Stimulated activated CD8-positive, alpha-beta memory T cell treated with anti-CD3 and anti-CD28 coated beads, Interleukin-2, amount 100 ng/mL, for 48 hours (primary cell): Measurements from ENCODE around the gene DRAP1.
"Not testable (repeated sequence)": the region's sequence is repeated elsewhere in the genome, so short reads cannot be mapped to it uniquely, and the experiment has no call there.

ENCODE experiments used
- DNase-seq, 2 donors: peaks; one replicate each; pipeline ENCODE4 v3.0.0-alpha.2; 2020; ENCODE audit warnings: low read depth in 2 of 2

DRAP1 gene

DNA sequence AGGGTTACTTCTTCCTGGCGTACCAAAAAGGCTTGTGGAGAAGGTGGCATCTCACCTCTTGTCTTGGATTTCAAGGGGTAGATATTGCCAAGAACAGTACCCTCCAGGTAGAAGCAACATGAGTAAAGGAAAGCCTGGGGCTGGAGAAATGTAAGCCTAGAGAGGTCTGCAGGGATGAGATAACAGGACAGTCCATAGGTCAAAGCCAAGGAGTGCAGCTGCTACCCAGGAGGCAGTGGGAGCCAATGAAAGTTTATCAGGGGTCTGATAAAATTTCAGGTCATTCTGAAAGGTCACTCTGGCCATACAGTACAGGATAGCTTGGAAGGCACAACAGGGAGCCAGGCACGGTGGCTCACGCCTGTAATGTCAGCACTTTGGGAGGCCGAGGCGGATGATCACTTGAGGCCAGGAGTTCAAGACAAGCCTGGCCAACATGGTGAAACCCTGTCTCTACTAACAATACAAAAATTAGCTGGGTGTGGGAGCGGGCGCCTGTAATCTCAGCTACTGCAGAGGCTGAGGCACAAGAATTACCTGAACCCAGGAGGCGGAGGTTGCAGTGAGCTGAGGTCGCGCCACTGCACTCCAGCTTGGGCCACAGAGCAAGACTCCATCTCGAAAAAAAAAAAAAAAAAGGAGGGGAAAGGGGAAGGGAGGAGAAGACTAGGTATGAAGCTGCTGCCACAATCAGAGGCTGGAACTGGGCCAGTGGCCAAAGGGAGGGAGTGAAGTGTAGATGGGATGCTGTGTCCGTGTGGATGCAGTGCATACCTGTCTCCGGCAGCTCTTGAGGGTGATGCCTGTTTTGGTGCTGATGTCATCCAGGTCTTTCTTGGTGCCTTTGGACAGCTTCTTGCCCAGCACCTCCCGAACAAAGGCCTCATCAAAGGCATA is 32.2 kb upstream of the DRAP1 start:
- no peak for DNase-seq

- DNase-seq, result no peak
Measured at GRCh38 chr11:65887723-65888162, 31.5 kb upstream of the DRAP1 start.

DNA sequence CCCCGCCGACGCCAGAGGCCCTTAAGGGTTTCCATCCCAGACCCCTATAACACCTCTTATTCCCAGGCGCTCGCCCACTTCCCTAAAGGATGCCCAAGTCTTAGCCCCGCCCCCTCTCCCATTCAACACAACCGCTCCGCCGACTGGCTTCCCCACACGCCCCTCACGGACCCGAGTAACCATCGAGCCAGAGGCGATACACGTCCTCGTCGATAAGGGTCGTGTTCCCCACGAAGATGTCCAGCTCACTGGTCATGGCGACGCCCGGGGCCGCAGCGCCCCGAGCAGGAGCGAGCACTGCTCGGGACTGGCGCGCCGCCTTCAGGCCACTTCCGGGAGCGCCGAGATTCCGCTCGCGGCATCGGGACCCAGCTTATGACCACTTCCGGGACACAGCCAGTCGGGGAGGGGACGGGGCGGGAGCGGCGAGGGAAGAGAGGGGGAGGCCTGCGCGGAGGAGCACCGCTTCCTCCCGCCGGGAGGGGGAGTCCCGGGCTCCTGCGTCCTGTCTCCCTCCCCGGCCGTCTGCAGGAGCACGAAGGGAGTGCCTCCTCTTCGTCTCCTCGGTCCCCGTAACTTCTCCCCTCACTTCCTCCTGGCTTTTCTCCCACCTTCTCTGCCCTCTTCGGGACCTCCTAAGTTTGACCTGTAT is 30.9 kb upstream of the DRAP1 start, which contains the start of gene FIBP:
FIBP (minus strand) TSS at position 309 of the 652 bp plus-strand sequence; CDS start at position 256, 53 bp downstream.
- peak; percentile 95 to 97 for DNase-seq

DNA sequence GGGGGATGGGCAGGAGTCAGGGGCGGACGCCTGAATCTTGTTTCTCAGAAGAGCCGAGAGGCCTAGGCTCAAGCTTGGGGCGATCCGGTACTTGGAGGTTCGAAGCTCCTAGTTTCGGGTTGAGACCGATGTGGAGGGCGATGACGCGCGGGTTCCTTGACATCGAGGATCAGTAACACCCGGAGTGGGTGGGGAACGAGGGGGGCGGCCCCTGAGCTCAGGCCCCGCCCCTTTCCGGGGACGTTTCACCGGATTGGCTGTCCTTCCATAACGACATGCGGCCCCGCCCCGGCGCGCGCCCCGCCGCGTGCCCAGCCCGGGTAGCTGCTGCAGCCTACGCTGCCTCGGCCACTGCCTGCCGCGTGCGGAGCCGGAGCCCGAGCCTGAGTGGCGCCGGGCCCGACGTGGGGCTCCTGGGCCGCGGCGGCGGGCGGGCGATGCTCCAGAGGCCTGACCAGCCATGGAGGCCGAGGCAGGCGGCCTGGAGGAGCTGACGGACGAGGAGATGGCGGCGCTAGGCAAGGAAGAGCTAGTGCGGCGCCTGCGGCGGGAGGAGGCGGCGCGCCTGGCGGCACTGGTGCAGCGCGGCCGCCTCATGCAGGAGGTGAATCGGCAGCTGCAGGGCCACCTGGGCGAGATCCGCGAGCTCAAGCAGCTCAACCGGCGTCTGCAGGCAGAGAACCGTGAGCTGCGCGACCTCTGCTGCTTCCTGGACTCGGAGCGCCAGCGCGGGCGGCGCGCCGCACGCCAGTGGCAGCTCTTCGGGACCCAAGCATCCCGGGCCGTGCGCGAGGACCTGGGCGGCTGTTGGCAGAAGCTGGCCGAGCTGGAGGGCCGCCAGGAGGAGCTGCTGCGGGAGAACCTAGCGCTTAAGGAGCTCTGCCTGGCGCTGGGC is 28.7 kb upstream of the DRAP1 start, which contains the start of gene CCDC85B:
CCDC85B (plus strand) TSS at position 350 of the 895 bp plus-strand sequence; CDS start at position 461, 111 bp downstream.
- DNase-seq, result peak; percentile 99

- DNase-seq, result no peak
Measured at GRCh38 chr11:65891219-65892136, 27.7 kb upstream of the DRAP1 start.

GRCh38 chr11:65892137-65892540 is 27.1 kb upstream of the DRAP1 start:
- not testable (repeated sequence) for DNase-seq

GRCh38 chr11:65892661-65893317 is 26.4 kb upstream of the DRAP1 start:
- no peak for DNase-seq

DNA sequence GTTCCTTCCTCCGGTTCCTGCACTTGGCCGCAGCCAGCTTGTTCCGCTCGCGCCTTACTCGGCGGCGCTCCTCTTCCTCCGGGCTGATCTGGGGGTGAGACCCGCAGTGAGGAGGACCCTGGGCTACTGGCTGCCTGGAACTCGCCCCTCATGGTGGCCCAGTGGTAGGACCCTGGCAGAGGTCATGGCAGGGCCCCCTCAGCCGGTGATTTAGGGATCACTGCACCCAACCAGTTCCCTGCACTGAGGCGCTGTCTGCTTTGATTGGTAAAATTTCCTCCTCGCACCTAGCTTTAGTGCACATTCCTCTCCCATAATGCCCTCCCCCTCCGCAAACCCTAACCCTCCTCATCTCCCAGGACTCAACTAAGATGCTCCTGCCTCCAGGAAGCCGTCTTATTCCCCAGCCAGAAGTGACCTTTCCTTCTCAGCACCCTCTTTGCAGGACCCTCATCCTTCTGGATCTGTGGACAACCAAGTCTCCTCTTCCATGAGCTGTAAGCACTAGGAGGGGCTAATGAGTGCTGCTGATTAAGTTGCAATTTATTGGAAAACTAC is 25.1 kb upstream of the DRAP1 start:
- no peak for DNase-seq

- no peak for DNase-seq
Measured at GRCh38 chr11:65895482-65895981, 23.7 kb upstream of the DRAP1 start.

DNA sequence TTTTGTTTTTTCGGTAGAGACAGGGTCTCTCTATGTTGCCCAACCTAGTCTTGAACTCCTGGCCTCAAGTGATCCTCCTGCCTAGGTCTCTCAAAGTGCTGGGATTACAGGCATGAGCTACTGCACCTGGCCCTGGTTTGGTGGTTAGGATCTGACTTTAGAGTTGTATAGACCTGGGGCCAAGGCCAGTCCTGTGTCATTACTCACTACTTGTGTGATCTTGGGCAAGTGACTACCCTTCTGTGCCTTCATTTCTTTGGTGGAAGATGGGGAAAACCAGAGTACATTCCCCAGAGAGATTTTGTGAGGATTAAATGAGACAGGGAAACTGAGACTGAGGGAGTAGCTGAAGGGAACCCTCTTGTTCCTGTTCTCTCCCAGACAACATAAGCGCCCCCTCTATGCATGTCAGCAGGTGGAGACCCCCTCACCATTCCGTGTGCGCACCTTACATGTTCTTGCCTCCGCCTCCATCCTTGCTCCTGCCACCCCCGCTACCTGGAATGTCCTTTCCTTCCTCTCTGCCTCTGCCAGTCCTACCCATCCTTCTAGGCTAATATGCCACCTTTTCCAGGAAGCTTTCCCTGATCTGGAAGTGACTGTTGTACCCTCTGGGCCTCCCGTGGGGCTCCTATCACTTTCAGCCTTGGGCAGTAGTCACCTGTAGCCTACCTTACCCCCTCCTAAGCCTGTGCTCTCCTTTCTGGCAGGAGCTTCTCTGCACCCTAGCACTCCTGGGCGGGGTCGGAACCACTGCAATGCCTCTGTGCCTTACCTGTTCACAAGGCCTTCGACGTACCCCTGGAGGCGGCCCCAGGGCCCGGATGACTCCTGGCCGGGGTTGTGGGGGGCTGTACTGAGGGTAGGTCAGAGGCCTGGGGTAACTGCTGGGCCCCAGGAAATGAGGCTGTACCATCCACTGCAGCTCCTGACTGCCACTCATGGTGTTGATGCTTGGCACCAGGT is 22.9 kb upstream of the DRAP1 start:
- no peak for DNase-seq

DNA sequence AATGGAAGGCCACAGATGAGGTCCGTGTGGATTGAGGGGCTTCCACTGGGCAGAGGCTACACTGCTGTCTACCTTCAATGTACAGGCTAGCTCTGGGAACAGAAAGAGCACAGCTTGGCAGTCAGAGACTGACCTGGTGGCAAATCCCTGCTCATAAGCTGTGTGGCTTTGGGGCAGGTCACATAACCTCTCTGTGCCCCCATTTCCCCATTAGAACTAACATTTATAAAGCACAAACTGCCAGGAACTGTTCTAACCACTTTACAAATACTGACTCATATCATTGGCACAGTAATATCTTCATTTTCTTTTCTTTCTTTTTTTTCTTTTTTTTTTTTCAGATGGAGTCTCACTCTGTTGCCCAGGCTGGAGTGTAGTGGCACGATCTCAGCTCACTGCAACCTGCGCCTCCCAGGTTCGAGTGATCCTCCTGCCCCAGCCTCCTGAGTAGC is 22.2 kb upstream of the DRAP1 start:
- no peak for DNase-seq

GRCh38 chr11:65898656-65899355 is 20.4 kb upstream of the DRAP1 start:
- DNase-seq, result no peak

- peak; percentile 71 to 77 for DNase-seq
Measured at GRCh38 chr11:65899356-65900124, 19.7 kb upstream of the DRAP1 start.

- DNase-seq, result peak; percentile 91 to 95
Measured at GRCh38 chr11:65900125-65900898, 18.9 kb upstream of the DRAP1 start, which contains the start of gene FOSL1. FOSL1 (minus strand) TSS chr11:65900388; CDS start chr11:65900339, 49 bp downstream.

- DNase-seq, result no peak
Measured at GRCh38 chr11:65900899-65901180, 18.4 kb upstream of the DRAP1 start.

DNA sequence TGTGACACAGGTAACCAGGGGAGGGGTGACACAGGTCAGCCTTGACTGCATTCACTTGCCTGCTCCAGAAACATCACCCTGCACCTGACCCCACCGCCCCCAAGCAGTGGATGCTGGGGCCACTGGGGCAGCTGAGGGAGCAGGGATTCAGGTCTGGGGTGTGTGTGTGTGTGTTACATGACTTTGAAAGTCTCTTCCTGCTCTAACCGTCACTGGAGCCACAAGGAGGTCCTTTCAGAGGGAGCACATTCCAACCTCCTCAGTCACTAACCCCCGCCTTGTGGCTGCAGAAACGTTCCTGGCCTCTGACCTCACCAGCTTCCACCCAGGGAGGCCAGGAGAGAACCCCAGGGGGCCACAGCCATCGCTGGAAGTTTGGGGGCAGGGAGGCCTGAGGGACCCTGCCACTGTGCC is 16.2 kb upstream of the DRAP1 start:
- no peak for DNase-seq
